Sigmoid colon (tissue), 7 donors: ENCODE data around the gene PSORS1C2. TPM values are rescaled to one million over a fixed set of nuclear protein-coding genes. Genes with fewer than 3 reads are reported as not detected.
A peak's percentile ranks its signal among the peaks of the same experiment; 100 is the strongest.
"Not testable (repeated sequence)": the region's sequence is repeated elsewhere in the genome, so short reads cannot be mapped to it uniquely, and the experiment has no call there.

Experiments used
- DNase-seq: peaks from one replicate; pipeline ENCODE4 v3.0.0-alpha.2; 2019
- H3K27ac ChIP-seq, 4 donors: fragments of 200-600 bp; sonication (generic); one replicate each; pipeline ENCODE4 v1.5.1; 2016 to 2019; ENCODE audit warnings: mild to moderate bottlenecking in 1 of 4
- H3K27me3 ChIP-seq, 3 donors: fragments of 200-600 bp; sonication (generic); one replicate each; pipeline ENCODE4 v1.5.1; 2019; ENCODE audit warnings: mild to moderate bottlenecking in 1 of 3
- H3K36me3 ChIP-seq, 4 donors: fragments of 200-600 bp; sonication (generic); one replicate each; pipeline ENCODE4 v1.5.1; 2016 to 2019
- H3K4me1 ChIP-seq, 4 donors: fragments of 200-600 bp; sonication (generic); one replicate each; pipeline ENCODE4 v1.5.1; 2017 to 2019
- H3K4me3 ChIP-seq, 4 donors: fragments of 200-600 bp; sonication (generic); one replicate each; pipeline ENCODE4 v1.5.1; 2017 to 2019; ENCODE audit warnings: mild to moderate bottlenecking in 2 of 4, moderate library complexity in 1 of 4
- H3K9me3 ChIP-seq, 4 donors: fragments of 200-600 bp in 3 of 4; sonication (generic) in 3 of 4; one replicate each; pipeline versions ENCODE4 v1.5.1 to v1.6.1; 2013 to 2019
- EP300 ChIP-seq, 4 donors: sonication (generic); formaldehyde crosslinking; IDR thresholded peaks; one replicate each; pipeline ENCODE4 v1.6.1; 2017; ENCODE audit warnings: antibody characterized with exemption in 4 of 4
- POLR2A ChIP-seq, 2 donors: fragments of 450-650 bp; IDR thresholded peaks; one replicate each; pipeline ENCODE4 v1.6.1; 2016; ENCODE audit warnings: antibody characterized with exemption in 2 of 2, mild to moderate bottlenecking in 2 of 2, moderate library complexity in 2 of 2
- POLR2AphosphoS5 ChIP-seq, 4 donors: sonication (generic); formaldehyde crosslinking; IDR thresholded peaks; one replicate each; pipeline ENCODE4 v1.6.1; 2017; ENCODE audit warnings: antibody characterized with exemption in 4 of 4
- WGBS, 2 donors: extraction: QIAGEN DNeasy Blood & Tissue Kit; methylation state at CpG; one replicate each; pipeline ENCODE4 v1.1.7; 2013; 5-methylcytosine and 5-hydroxymethylcytosine counted together
- intact Hi-C: fragments of 100-400 bp; cut with DNase I; formaldehyde crosslinking; loops from one replicate; pipeline ENCODE4 v1.15.1; 2023
- polyA plus RNA-seq, 3 donors: library from polyadenylated mRNA; stranded (reverse); fragments of 200-250 nt; gene quantifications; one replicate each; pipeline ENCODE4 v1.2.3, GENCODE V29; 2013
- total RNA-seq, 4 donors: library from RNA; depleted of rRNA; stranded (reverse); fragments of >200 nt; gene quantifications; one replicate each; pipeline ENCODE4 v1.1.0, GENCODE V29; 2016
- TF ChIP-seq, protein P1 (sequence below), 4 experiments: fragments of 450-650 bp in 3 of 4; fragments of 200-600 bp in 1 of 4; IDR thresholded peaks; one replicate each; pipeline ENCODE4 v1.5.1; 2016 to 2019; ENCODE audit warnings: antibody characterized with exemption in 4 of 4, mild to moderate bottlenecking in 3 of 4, moderate library complexity in 2 of 4
- donor health status: healthy with polysubstance abuse.
- donor health status: Bipolar disorder and iron deficiency.
- donor health status: healthy.

PSORS1C2 gene
- total RNA-seq (not detected), polyA plus RNA-seq (not detected)

DNA sequence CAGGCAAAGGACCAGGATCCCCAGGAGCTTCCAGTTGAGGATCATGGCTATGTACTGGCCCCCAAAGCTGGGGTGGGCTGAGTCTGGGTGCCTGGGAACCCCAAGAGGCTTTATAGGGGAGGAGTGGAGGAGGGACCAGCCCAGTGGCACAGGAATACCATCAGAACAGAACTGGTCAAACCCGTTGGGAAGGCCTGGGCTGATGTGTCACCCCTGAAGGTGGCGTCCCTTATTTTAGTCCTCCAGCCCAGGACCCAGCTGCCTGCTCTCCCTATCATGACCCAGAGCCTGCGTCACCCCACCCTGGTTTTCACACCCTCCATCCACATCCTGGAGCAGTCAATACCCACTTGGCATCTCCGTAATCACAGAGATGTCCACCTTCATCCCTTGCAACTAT is at the start of gene PSORS1C2:
PSORS1C2 (minus strand) TSS at position 85 of the 400 bp plus-strand sequence; CDS start at position 45, 40 bp downstream.
- WGBS, 2 donors, result 88 to 90% methylated on average over 4 of the region's 4 CpGs
- no peak for TF ChIP-seq EP300 (IDR thresholded peaks at IDR 0.05)
- TF ChIP-seq POLR2AphosphoS5 (IDR thresholded peaks at IDR 0.05), result no peak
- no peak for TF ChIP-seq POLR2A (IDR thresholded peaks at IDR 0.05)
- TF ChIP-seq, protein P1, sequence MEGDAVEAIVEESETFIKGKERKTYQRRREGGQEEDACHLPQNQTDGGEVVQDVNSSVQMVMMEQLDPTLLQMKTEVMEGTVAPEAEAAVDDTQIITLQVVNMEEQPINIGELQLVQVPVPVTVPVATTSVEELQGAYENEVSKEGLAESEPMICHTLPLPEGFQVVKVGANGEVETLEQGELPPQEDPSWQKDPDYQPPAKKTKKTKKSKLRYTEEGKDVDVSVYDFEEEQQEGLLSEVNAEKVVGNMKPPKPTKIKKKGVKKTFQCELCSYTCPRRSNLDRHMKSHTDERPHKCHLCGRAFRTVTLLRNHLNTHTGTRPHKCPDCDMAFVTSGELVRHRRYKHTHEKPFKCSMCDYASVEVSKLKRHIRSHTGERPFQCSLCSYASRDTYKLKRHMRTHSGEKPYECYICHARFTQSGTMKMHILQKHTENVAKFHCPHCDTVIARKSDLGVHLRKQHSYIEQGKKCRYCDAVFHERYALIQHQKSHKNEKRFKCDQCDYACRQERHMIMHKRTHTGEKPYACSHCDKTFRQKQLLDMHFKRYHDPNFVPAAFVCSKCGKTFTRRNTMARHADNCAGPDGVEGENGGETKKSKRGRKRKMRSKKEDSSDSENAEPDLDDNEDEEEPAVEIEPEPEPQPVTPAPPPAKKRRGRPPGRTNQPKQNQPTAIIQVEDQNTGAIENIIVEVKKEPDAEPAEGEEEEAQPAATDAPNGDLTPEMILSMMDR (IDR thresholded peaks at IDR 0.05), result no peak
- Histone ChIP-seq H3K4me3 (peak within 1 kb of the TSS in 1 of 4 donors; percentile 22), H3K4me1 (peaks cover 0 to 23% (median 12%) of the 10 kb centered on the region in 4 donors), H3K36me3 (no peaks in the 10 kb centered on the region), H3K27ac (peak within 1 kb of the TSS in 1 of 4 donors; percentile 26), H3K9me3 (no peaks in the 10 kb centered on the region), H3K27me3 (no peaks in the 10 kb centered on the region)
- DNase-seq, result no peak
- intact Hi-C loops, result loop anchor here (5.0 kb wide), 1 partner anchor 133 kb away; the partner anchor contains the start of gene HLA-C

DNA sequence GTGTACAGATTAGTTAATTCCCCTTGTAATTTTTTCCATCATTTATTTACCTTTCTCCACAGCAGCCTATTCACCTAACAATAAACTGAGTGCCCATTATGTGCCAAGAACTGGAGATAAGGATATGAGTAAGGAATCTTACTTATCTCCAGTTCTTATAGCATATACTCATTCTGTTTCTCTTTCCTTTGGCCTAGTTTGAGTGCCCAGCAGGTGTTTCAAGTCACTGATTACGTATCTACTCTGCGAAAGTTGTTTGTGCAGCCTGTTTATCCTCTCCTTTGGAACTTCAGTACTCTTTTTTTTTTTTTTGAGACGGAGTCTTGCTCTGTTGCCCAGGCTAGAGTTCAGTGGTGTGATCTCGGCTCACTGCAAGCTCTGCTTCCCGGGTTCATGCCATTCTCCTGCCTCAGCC is 48.9 kb upstream of the PSORS1C2 start:
- WGBS, 2 donors, result 13 to 63% methylated on average over 5 of the region's 5 CpGs

DNA sequence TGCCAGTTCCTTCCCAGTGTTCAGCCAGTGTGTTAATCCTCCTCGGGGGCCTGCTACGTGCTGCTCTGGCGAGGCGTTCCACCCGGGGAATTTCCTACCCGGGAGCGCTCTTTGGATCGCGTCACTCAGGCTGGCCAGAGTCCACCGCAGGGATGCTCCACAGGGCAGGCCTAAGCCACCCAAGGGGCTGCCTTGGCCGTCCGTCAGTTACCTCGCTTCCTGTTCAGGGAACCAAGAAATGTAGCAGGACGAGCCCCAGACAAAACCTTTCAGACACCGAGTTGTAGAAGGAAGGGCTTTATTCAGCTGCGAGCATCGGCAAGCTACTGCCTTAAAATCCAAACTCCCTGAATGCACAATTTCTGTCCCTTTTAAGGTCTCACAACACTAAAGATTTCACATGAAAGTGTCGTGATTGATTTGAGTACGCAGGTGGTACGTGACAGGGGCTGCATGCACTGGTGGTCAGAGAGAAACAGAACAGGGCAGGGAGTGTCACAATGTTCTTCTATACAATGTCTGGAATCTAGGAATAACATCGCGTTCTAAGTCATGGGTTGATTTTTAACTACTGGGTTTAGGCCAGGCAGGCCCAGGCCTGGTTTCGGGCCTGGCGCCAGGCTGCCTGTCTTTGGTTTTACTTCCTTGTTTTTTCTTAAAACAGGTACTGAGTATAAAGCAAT is 47.3 kb upstream of the PSORS1C2 start:
- WGBS, 2 donors, result 13 to 62% methylated on average over 24 of the region's 24 CpGs
- peak overlapping the region; percentile 59 to 72 (median 64) for H3K27ac ChIP-seq
- H3K36me3 ChIP-seq, result no peaks in the 10 kb centered on the region
- peak; percentile 79 for DNase-seq
- intact Hi-C loops, result no loop called here
- H3K27me3 ChIP-seq, result no peaks in the 10 kb centered on the region
- H3K4me1 ChIP-seq, result no peaks in the 10 kb centered on the region
- H3K4me3 ChIP-seq, result peak overlapping the region in 1 of 4 donors; percentile 0
- no peaks in the 10 kb centered on the region for H3K9me3 ChIP-seq
- no peak for TF ChIP-seq EP300 (IDR thresholded peaks at IDR 0.05)
- peak in 1 of 4 donors; percentile 6 for TF ChIP-seq POLR2AphosphoS5 (IDR thresholded peaks at IDR 0.05)
- TF ChIP-seq, protein P1 (IDR thresholded peaks at IDR 0.05), result no peak
- TF ChIP-seq POLR2A (IDR thresholded peaks at IDR 0.05), result no peak

More for the DNA sequence above, 48.9 kb upstream of the PSORS1C2 start:
- no peak for DNase-seq
- Histone ChIP-seq H3K9me3 (no peaks in the 10 kb centered on the region), H3K4me3 (no peak overlapping the region), H3K4me1 (no peaks in the 10 kb centered on the region), H3K36me3 (no peaks in the 10 kb centered on the region), H3K27me3 (no peaks in the 10 kb centered on the region), H3K27ac (no peak overlapping the region)
- TF ChIP-seq EP300 (IDR thresholded peaks at IDR 0.05) (no peak), POLR2AphosphoS5 (IDR thresholded peaks at IDR 0.05) (no peak), POLR2A (IDR thresholded peaks at IDR 0.05) (no peak)
- TF ChIP-seq, protein P1 (IDR thresholded peaks at IDR 0.05), result no peak
- intact Hi-C loops, result no loop called here

DNA sequence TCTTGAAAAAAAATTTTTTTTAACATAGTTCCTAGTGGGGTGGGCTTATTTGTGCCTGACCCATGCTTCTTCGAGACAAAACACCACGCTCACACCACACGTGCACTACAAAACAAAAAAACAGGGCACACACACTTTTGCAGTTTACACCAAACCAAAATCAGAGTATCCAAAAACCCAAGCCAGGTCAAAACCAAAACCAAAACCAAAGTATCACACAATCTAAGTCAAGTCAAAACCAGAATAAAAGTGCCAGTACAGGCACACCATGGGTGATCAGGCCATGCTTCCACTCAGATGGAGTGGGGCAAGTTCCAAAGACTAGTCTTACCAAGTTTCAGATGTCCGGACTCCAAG is 46.8 kb upstream of the PSORS1C2 start:
- H3K27ac ChIP-seq, result peak overlapping the region; percentile 59 to 72 (median 64)
- H3K9me3 ChIP-seq, H3K4me1 ChIP-seq, intact Hi-C loops, H3K36me3 ChIP-seq, H3K27me3 ChIP-seq, DNase-seq: not testable (repeated sequence)
- TF ChIP-seq POLR2AphosphoS5 (IDR thresholded peaks at IDR 0.05), result peak in 1 of 4 donors; percentile 5
- peak overlapping the region in 1 of 4 donors; percentile 0 for H3K4me3 ChIP-seq
- 13 to 59% methylated on average over 4 of the region's 4 CpGs for WGBS, 2 donors

DNA sequence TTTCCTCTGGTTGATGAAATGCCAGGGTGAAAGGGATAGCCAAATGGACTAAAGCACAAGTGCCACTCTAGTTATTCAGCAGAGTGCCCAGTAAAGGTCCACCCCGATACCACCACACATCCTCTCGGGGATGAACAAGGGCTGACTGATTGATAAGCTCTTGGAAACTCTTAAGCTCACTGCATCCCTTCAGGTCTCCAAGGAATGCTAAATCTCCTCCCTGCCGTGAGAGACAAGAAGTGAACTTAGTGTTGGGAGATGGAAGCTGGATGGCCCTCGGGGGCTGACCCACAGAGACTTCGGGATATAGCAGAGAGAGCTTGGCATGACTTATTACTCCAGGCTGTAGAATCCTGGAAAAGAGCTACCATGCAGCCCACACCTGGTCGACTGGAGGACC is 45.0 kb upstream of the PSORS1C2 start:
- H3K27me3 ChIP-seq, H3K9me3 ChIP-seq, H3K27ac ChIP-seq, H3K36me3 ChIP-seq, DNase-seq, H3K4me3 ChIP-seq, H3K4me1 ChIP-seq, intact Hi-C loops: not testable (repeated sequence)
- WGBS, 2 donors, result 36 to 75% methylated on average over 6 of the region's 6 CpGs

DNA sequence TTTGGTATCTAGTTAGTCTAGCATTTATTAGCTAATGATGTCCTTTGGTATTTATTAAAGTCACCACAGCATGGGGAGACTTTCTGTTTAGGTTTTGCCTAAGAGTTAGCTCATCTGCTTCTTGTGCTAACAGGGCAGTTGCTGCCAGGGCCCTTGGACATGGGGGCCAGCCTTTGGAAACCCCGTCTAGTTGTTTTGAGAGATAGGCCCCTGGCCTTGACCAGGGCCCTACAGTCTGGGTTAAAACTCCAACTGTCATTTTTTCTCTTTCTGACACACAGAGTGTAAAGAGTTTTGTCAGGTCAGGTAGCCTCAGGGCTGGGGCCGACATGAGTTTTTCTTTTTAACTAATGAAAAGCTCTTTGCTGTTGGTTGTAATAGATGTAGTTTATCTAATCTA is 44.4 kb upstream of the PSORS1C2 start:
- H3K27ac ChIP-seq, H3K27me3 ChIP-seq, H3K9me3 ChIP-seq, H3K36me3 ChIP-seq, H3K4me1 ChIP-seq, intact Hi-C loops, DNase-seq, H3K4me3 ChIP-seq: not testable (repeated sequence)
- WGBS, 2 donors, result 47 to 63% methylated on average over 2 of the region's 2 CpGs
